Adrenal gland (tissue), 12 donors: ENCODE results near the gene BIRC3. TPM values are rescaled to one million over a fixed set of nuclear protein-coding genes. Genes with fewer than 3 reads are reported as not detected.
"Not testable (repeated sequence)": the region's sequence is repeated elsewhere in the genome, so short reads cannot be mapped to it uniquely, and the experiment has no call there.

Experiments
- DNase-seq, 7 donors: peaks; one replicate each; pipeline ENCODE4 v3.0.0-alpha.2; 2019 to 2020
- H3K27ac ChIP-seq, 5 donors: fragments of 200-600 bp; sonication (generic) in 4 of 5; 1 replicate in 3 of 5; 2 replicates in 2 of 5; pipeline versions ENCODE4 v1.5.1 to v1.8.0; 2016 to 2020; ENCODE audit warnings: mild to moderate bottlenecking in 1 of 5
- H3K27me3 ChIP-seq: fragments of 200-600 bp; 2 replicates; pipeline ENCODE4 v1.8.0; 2021
- H3K36me3 ChIP-seq, 2 donors: fragments of 200-600 bp; replicated peaks in 1 of 2; 1 replicate in 1 of 2; 2 replicates in 1 of 2; pipeline versions ENCODE4 v1.5.1 to v1.8.0; 2018 to 2022
- H3K4me1 ChIP-seq, 2 donors: fragments of 200-600 bp; replicated peaks in 1 of 2; 1 replicate in 1 of 2; 2 replicates in 1 of 2; pipeline versions ENCODE4 v1.5.1 to v1.8.0; 2018 to 2021
- H3K4me3 ChIP-seq, 4 donors: fragments of 200-600 bp; sonication (generic) in 3 of 4; one replicate each; pipeline ENCODE4 v1.5.1; 2016 to 2018
- H3K9me3 ChIP-seq, 3 donors: fragments of 200-600 bp; sonication (generic) in 1 of 3; replicated peaks in 1 of 3; 1 replicate in 2 of 3; 2 replicates in 1 of 3; pipeline versions ENCODE4 v1.5.1 to v1.8.0; 2016 to 2021
- CTCF ChIP-seq, 6 experiments: fragments of 450-650 bp in 4 of 6; fragments of 200-600 bp in 2 of 6; sonication (generic) in 1 of 6; IDR thresholded peaks; 1 replicate in 5 of 6; 2 replicates in 1 of 6; pipeline versions ENCODE4 v1.5.1 to v1.8.0; 2016 to 2021; ENCODE audit warnings: antibody characterized with exemption in 6 of 6, mild to moderate bottlenecking in 2 of 6, moderate library complexity in 1 of 6
- POLR2A ChIP-seq, 2 donors: fragments of 450-650 bp; IDR thresholded peaks; one replicate each; pipeline ENCODE4 v1.6.1; 2017; ENCODE audit warnings: antibody characterized with exemption in 2 of 2, mild to moderate bottlenecking in 2 of 2, moderate library complexity in 1 of 2
- WGBS, 4 donors: extraction: QIAGEN DNeasy Blood & Tissue Kit in 2 of 4; methylation state at CpG; one replicate each; pipeline versions ENCODE4 v1.1.5 to v1.1.7; 2013 to 2017; 5-methylcytosine and 5-hydroxymethylcytosine counted together
- intact Hi-C, 2 donors: fragments of 100-400 bp; cut with DNase I; formaldehyde crosslinking; loops; one replicate each; pipeline versions ENCODE4 v1.14.1 to v1.15.0; 2022 to 2023
- polyA plus RNA-seq, 3 donors: library from polyadenylated mRNA; stranded (reverse); fragments of 200-250 nt in 2 of 3; fragments of 350-450 nt in 1 of 3; fragmentation: Illumina TruSeq in 1 of 3; extraction: RNeasy Lipid Tissue Mini Kit (QIAGEN cat#74804) in 1 of 3; gene quantifications; one replicate each; pipeline ENCODE4 v1.2.3, GENCODE V29; 2013 to 2014
- total RNA-seq, 9 donors: library from RNA; depleted of rRNA in 4 of 9; stranded (reverse); fragments of >200 nt in 4 of 9; fragments of 120-200 nt in 1 of 9; fragmentation: NEBNext Ultra II Directional in 1 of 9; extraction: Animal tissue kit (Norgen Biotek cat#: 25700) in 1 of 9; gene quantifications; one replicate each; pipeline versions ENCODE4 v1.1.0 to v1.2.4, GENCODE V29; 2013 to 2023
- donor health status: healthy with polysubstance abuse.
- donor health status: Bipolar disorder and iron deficiency.
- donor health status: DM: yes; HTN: yes; CAD: no.
- donor health status: DM: no; HTN: no; CAD: no.
- donor health status: DM: no; HTN: no; CAD: no.
- donor health status: DM: yes; HTN: yes; CAD: no.

The BIRC3 gene
- total and polyA plus RNA-seq, 12 donors, result 0.48 to 8.6 (median 3.1) TPM

GRCh38 chr11:102293873-102294601 is 23.2 kb upstream of the BIRC3 start:
- Histone ChIP-seq H3K4me3 (no peak overlapping the region), H3K27ac (no peak overlapping the region), H3K36me3 (no peaks in the 10 kb centered on the region), H3K4me1 (peaks cover 0 to 2% of the 10 kb centered on the region in 2 donors), H3K27me3 (no peaks in the 10 kb centered on the region), H3K9me3 (no peaks in the 10 kb centered on the region)
- WGBS, 4 donors, result 28 to 37% (median 32%) methylated on average over 6 of the region's 6 CpGs
- peak in 2 of 7 donors; percentile 11 to 12 for DNase-seq
- intact Hi-C loops, result loop anchor here in 1 of 2 donors (10.0 kb wide), 1 partner anchor 361 kb away; no protein-coding TSS in a partner anchor
- TF ChIP-seq POLR2A (IDR thresholded peaks at IDR 0.05) (no peak), CTCF (IDR thresholded peaks at IDR 0.05) (peak; percentile 23 to 54 (median 49))

GRCh38 chr11:102295045-102295444 is 22.2 kb upstream of the BIRC3 start:
- Histone ChIP-seq H3K27me3 (no peaks in the 10 kb centered on the region), H3K36me3 (no peaks in the 10 kb centered on the region), H3K27ac (no peak overlapping the region), H3K4me1 (no peaks in the 10 kb centered on the region), H3K9me3 (no peaks in the 10 kb centered on the region), H3K4me3 (no peak overlapping the region)
- intact Hi-C loops, result loop anchor here in 1 of 2 donors (10.0 kb wide), 1 partner anchor 360 kb away; no protein-coding TSS in a partner anchor
- WGBS, 4 donors, result 75 to 83% (median 78%) methylated on average over 2 of the region's 2 CpGs
- TF ChIP-seq POLR2A (IDR thresholded peaks at IDR 0.05), result no peak
- no peak for TF ChIP-seq CTCF (IDR thresholded peaks at IDR 0.05)
- DNase-seq, result no peak

DNA sequence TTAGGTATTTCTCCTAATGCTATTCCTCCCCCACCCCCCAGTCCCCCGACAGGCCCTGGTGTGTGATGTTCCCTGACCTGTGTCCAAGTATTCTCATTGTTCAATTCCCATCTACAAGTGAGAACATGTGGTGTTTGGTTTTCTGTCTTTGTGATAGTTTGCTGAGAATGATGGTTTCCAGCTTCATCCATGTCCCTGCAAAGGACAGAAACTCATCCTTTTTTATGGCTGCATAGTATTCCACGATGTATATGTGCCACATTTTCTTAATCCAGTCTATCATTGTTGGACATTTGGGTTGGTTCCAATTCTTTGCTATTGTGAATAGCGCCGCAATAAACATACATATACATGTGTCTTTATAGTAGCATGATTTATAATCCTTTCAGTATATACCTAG is 20.5 kb upstream of the BIRC3 start:
- not testable (repeated sequence) for H3K27ac ChIP-seq, H3K36me3 ChIP-seq, DNase-seq, H3K4me3 ChIP-seq, H3K4me1 ChIP-seq, H3K9me3 ChIP-seq, H3K27me3 ChIP-seq
- intact Hi-C loops, result loop anchor here in 1 of 2 donors (10.0 kb wide), 1 partner anchor 358 kb away; no protein-coding TSS in a partner anchor
- WGBS, 4 donors, result 84 to 96% (median 90%) methylated on average over 4 of the region's 4 CpGs

GRCh38 chr11:102300837-102301236 is 16.4 kb upstream of the BIRC3 start:
- H3K4me3 ChIP-seq, intact Hi-C loops, H3K4me1 ChIP-seq, H3K9me3 ChIP-seq, H3K27me3 ChIP-seq, DNase-seq, H3K27ac ChIP-seq, H3K36me3 ChIP-seq: not testable (repeated sequence)
- WGBS, 4 donors, result 59 to 78% (median 71%) methylated on average over 1 to 2 of the region's 2 CpGs

- H3K4me3 ChIP-seq, result no peak overlapping the region
- H3K27me3 ChIP-seq, result no peaks in the 10 kb centered on the region
- H3K9me3 ChIP-seq, result peaks cover 0 to 4% (median 0%) of the 10 kb centered on the region in 3 donors
- no peaks in the 10 kb centered on the region for H3K36me3 ChIP-seq
- no peak for DNase-seq
- intact Hi-C loops, result no loop called here
- no peak overlapping the region for H3K27ac ChIP-seq
- H3K4me1 ChIP-seq, result peaks cover under 1 to 19% of the 10 kb centered on the region in 2 donors
- WGBS, 4 donors, result 40 to 88% (median 80%) methylated on average over 1 of the region's 1 CpG
- TF ChIP-seq CTCF (IDR thresholded peaks at IDR 0.05) (no peak), POLR2A (IDR thresholded peaks at IDR 0.05) (no peak)
Observed at GRCh38 chr11:102302241-102302640, 15.0 kb upstream of the BIRC3 start.
